ENCODE measurements around the gene ACBD3. TPM values are rescaled to one million over a fixed set of nuclear protein-coding genes. Genes with fewer than 3 reads are reported as not detected.

ACBD3 gene
- polyA plus RNA-seq, 4 donors = 16.1 to 42.4 (median 23.4) TPM

DNA sequence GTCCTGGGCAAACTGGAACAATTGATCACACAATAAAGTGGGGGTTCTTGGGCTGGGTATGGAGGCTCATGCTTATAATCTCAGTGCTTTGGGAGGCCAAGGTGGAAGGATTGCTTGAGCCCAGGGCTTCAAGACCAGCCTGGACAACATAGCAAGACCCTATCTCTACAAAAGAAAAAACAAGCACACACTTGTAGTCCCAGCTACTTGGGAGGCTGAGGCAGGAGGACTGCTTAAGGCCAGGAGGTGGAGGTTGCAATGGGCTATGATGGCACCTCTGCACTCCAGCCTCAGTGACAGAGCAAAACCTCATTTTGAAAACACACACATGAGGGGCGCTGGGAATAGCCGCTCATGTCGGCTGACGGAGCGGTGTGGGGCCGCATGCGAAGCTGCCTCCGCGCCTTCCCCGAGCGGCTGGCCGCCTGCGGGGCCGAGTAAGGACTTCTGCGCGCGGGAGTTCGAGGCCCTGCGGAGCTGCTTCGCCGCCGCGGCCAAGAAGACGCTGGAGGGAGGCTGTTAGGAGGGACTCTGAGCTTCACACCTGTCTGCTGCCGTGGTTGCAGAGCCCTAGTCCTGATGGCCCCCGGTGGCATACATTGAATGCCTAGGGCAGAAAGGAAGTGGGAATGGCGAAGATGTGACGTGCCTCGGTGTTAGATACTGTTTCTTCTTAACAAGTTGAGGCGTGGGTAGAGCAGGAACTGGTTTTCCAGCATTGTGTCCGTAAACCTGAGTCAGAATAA is 59.5 kb downstream of the ACBD3 start:
- FAIRE-seq (no peak), DNase-seq (no peak)
- Histone ChIP-seq H3K27ac (ENCODE audit: low read depth in 1 of 3, low read length in 2 of 3) (peak overlapping the region; percentile 74 to 87 (median 79)), H3K4me1 (ENCODE audit: control insufficient read depth in 3 of 3, insufficient read depth in 2 of 3, low read depth in 1 of 3, low read length in 2 of 3) (peaks cover 0 to 43% (median 8%) of the 10 kb centered on the region in 3 donors), H3K9me3 (ENCODE audit: control insufficient read depth in 2 of 2, insufficient read depth in 1 of 2, low read depth in 1 of 2, low read length in 1 of 2) (peaks cover 0 to 8% of the 10 kb centered on the region in 2 donors), H3K27me3 (ENCODE audit: control insufficient read depth in 3 of 3, insufficient read depth in 3 of 3, low read length in 3 of 3) (no peaks in the 10 kb centered on the region), H3K4me3 (ENCODE audit: low read depth in 1 of 3, low read length in 3 of 3) (no peak overlapping the region), H3K36me3 (ENCODE audit: control insufficient read depth in 3 of 3, insufficient read depth in 2 of 3, low read depth in 1 of 3, low read length in 3 of 3) (peaks cover 0 to 2% (median 0%) of the 10 kb centered on the region in 3 donors)
- whole genome bisulfite sequencing, 3 donors = 38 to 52% (median 42%) methylated on average over 31 of the region's 31 CpGs

DNA sequence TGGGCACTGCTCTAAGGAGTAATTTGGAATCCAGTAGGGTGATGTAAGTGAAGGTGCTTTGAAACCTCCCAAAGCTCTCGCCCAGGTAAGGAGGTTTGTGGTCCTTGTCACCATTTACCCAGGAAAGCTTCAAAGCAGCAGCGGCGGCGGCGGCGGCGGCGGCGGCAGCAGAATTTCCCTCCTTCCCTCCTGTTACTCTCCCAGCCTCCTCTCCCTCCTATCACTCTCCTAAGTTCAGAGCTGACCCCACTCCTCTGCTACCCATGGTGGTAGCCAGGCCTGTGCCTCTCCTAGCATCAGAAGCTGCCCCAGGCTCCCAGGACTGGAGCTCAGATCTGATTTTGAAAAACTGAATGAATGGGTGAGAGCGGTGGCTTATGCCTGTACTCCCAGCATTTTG is 60.7 kb downstream of the ACBD3 start:
- no peaks in the 10 kb centered on the region for H3K27me3 ChIP-seq (ENCODE audit: control insufficient read depth in 3 of 3, insufficient read depth in 3 of 3, low read length in 3 of 3)
- FAIRE-seq (no peak), DNase-seq (no peak)
- WGBS, 3 donors = 97 to 98% (median 97%) methylated on average over 7 to 10 of the region's 10 CpGs
- H3K9me3 ChIP-seq (ENCODE audit: control insufficient read depth in 2 of 2, insufficient read depth in 1 of 2, low read depth in 1 of 2, low read length in 1 of 2) = peaks cover 0 to 8% of the 10 kb centered on the region in 2 donors
- H3K4me1 ChIP-seq (ENCODE audit: control insufficient read depth in 3 of 3, insufficient read depth in 2 of 3, low read depth in 1 of 3, low read length in 2 of 3) = peaks cover 0 to 47% (median 8%) of the 10 kb centered on the region in 3 donors
- peaks cover 0 to 2% (median 0%) of the 10 kb centered on the region in 3 donors for H3K36me3 ChIP-seq (ENCODE audit: control insufficient read depth in 3 of 3, insufficient read depth in 2 of 3, low read depth in 1 of 3, low read length in 3 of 3)
- H3K4me3 ChIP-seq (ENCODE audit: low read depth in 1 of 3, low read length in 3 of 3) = no peak overlapping the region
- H3K27ac ChIP-seq (ENCODE audit: low read depth in 1 of 3, low read length in 2 of 3) = no peak overlapping the region

DNA sequence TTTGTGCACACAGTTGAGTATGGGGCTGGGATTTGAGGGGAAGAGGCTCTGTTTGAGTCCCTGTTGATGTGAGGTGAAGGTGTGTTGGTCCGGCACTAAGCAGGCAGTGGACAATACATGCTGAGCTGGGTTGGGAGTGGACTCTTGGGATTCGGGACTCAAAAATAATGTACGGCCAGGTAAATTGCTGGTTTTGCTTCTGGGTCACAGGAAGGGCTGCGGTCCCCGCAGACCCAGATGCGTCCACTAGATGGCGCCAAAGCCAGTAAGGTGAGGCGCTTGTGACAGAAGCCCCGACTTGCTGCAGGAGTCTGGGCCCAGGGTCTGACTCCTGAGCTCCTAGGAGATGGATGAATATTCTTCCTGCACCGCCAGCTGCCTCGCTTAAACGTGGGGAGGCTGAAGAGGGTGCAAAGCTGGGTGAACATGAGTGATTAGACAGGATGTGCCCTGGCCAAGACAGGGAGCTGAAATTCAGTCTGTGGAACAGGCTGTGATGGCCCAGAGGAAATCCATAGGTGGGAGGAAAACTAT is 61.4 kb downstream of the ACBD3 start:
- WGBS, 3 donors = 1 to 2% (median 2%) methylated on average over 12 of the region's 12 CpGs
- FAIRE-seq = no peak
- DNase-seq = peak; percentile 87 to 94
- H3K9me3 ChIP-seq (ENCODE audit: control insufficient read depth in 2 of 2, insufficient read depth in 1 of 2, low read depth in 1 of 2, low read length in 1 of 2) = peaks cover 0 to 8% of the 10 kb centered on the region in 2 donors
- no peaks in the 10 kb centered on the region for H3K27me3 ChIP-seq (ENCODE audit: control insufficient read depth in 3 of 3, insufficient read depth in 3 of 3, low read length in 3 of 3)
- no peak overlapping the region for H3K4me3 ChIP-seq (ENCODE audit: low read depth in 1 of 3, low read length in 3 of 3)
- H3K36me3 ChIP-seq (ENCODE audit: control insufficient read depth in 3 of 3, insufficient read depth in 2 of 3, low read depth in 1 of 3, low read length in 3 of 3) = peaks cover 0 to 2% (median 0%) of the 10 kb centered on the region in 3 donors
- H3K27ac ChIP-seq (ENCODE audit: low read depth in 1 of 3, low read length in 2 of 3) = peak overlapping the region in 1 of 3 donors; percentile 29
- H3K4me1 ChIP-seq (ENCODE audit: control insufficient read depth in 3 of 3, insufficient read depth in 2 of 3, low read depth in 1 of 3, low read length in 2 of 3) = peaks cover 0 to 47% (median 8%) of the 10 kb centered on the region in 3 donors

DNA sequence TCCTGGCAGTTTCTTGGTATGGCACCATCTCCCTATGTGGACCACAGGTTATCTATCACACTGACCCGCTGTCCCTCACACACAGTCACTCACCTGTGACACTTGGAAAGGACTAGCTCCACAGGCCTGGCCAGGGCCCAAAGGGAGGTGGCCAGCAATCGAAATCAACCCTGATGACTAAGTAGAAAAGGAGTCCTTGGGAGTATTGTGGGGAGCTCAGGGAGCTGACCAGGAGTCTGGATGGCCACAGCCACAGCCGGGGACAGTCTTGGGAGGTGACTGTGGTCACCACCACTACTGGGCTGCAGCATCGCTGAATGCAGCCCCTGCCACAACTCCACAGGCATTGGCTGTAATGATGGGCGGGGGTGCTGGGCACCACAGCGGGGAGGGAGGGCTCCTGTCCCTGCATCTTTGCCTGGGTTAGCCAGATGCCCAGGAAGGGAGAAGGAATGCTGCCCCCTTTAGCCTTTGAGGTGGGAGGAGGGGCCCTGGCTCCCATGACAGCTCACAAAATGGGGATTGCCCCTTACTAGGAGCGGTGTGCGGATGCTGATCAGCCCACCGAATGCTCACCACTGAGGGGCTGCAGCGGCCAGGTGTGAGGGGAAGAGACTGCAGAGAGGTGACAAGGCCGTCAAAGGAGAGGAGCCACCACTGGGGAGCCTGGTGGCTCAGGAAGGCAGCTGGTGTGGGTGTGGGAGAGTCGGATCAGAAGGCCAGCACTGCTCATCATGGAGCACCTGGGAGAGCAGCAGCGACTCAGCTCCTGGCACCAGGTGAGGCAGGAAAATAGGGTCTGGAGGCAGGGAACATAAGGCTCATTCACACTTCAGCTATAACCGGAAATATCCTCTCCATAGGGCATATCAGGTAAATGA is 62.7 kb downstream of the ACBD3 start:
- H3K27me3 ChIP-seq (ENCODE audit: control insufficient read depth in 3 of 3, insufficient read depth in 3 of 3, low read length in 3 of 3) = no peaks in the 10 kb centered on the region
- H3K4me1 ChIP-seq (ENCODE audit: control insufficient read depth in 3 of 3, insufficient read depth in 2 of 3, low read depth in 1 of 3, low read length in 2 of 3) = peaks cover 0 to 46% (median 8%) of the 10 kb centered on the region in 3 donors
- peak in 1 of 2 donors; percentile 81 for DNase-seq
- H3K4me3 ChIP-seq (ENCODE audit: low read depth in 1 of 3, low read length in 3 of 3) = no peak overlapping the region
- H3K9me3 ChIP-seq (ENCODE audit: control insufficient read depth in 2 of 2, insufficient read depth in 1 of 2, low read depth in 1 of 2, low read length in 1 of 2) = peaks cover 0 to 1% of the 10 kb centered on the region in 2 donors
- H3K27ac ChIP-seq (ENCODE audit: low read depth in 1 of 3, low read length in 2 of 3) = peak overlapping the region in 2 of 3 donors; percentile 95 to 98
- peaks cover 0 to 2% (median 0%) of the 10 kb centered on the region in 3 donors for H3K36me3 ChIP-seq (ENCODE audit: control insufficient read depth in 3 of 3, insufficient read depth in 2 of 3, low read depth in 1 of 3, low read length in 3 of 3)
- no peak for FAIRE-seq
- 63 to 81% (median 75%) methylated on average over 14 of the region's 14 CpGs for WGBS, 3 donors

DNA sequence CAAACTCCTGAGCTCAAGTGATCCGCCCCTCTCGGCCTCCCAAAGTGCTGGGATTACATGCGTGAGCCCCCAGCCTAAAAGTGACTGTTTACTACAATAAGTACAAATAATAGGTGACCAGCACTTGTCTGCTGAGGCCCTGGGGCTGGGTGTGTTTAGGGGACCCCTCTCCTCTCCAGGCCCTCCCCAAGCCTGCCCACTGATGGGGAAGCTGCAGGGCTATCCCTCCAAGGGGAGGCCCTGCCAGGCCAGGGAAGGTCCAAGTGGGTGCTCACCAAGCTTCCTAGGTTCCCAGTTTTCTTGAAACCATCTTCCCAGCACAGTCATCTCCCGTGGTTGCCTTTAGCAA is 63.4 kb downstream of the ACBD3 start:
- no peaks in the 10 kb centered on the region for H3K27me3 ChIP-seq (ENCODE audit: control insufficient read depth in 3 of 3, insufficient read depth in 3 of 3, low read length in 3 of 3)
- 42 to 77% (median 49%) methylated on average over 4 of the region's 4 CpGs for WGBS, 3 donors
- H3K9me3 ChIP-seq (ENCODE audit: control insufficient read depth in 2 of 2, insufficient read depth in 1 of 2, low read depth in 1 of 2, low read length in 1 of 2) = no peaks in the 10 kb centered on the region
- H3K4me1 ChIP-seq (ENCODE audit: control insufficient read depth in 3 of 3, insufficient read depth in 2 of 3, low read depth in 1 of 3, low read length in 2 of 3) = peaks cover 0 to 40% (median 4%) of the 10 kb centered on the region in 3 donors
- H3K27ac ChIP-seq (ENCODE audit: low read depth in 1 of 3, low read length in 2 of 3) = peak overlapping the region; percentile 86 to 98 (median 95)
- H3K4me3 ChIP-seq (ENCODE audit: low read depth in 1 of 3, low read length in 3 of 3) = no peak overlapping the region
- DNase-seq (no peak), FAIRE-seq (no peak)
- H3K36me3 ChIP-seq (ENCODE audit: control insufficient read depth in 3 of 3, insufficient read depth in 2 of 3, low read depth in 1 of 3, low read length in 3 of 3) = no peaks in the 10 kb centered on the region

DNA sequence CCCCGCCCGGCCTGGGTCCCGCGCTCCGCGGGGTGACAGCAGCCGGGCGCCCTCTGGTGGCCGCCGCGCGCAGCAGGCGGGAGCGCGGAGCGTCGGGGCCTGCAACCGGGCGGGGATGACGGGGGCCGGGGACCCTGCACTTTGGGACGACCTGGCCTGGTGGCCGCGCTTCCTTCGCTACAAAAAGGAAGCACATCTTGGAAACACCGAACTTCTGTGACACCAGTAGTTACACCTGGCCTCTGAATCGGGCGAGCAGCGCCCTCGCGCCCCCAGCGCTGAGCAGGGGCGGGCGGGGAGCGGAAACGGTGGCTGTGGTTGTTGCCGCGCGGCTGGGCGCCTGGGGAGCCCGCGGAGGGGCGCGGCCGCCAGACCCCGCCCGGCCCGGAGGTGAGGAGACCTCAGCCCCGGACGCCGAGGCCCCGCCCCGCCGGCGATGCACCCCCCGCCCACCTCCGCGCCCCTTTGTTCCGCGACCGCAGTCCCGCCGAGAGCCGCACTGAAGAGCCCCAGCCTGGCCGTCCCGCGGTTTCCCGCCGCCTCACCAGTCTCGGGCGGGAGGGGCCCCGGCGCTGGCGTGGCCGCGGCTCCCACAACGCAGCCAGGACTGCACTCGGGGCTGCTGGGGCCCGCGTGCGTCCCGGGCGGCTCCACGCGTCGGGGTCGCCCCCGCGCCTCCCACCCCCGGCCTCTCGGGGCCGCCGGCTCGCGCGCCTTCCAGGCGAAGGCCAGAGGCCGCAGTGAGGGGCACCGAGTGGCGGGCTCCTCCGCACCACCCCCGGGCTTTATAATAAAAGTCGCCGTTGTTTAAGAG is 64.7 kb downstream of the ACBD3 start:
- H3K4me1 ChIP-seq (ENCODE audit: control insufficient read depth in 3 of 3, insufficient read depth in 2 of 3, low read depth in 1 of 3, low read length in 2 of 3) = peaks cover 0 to 28% (median 4%) of the 10 kb centered on the region in 3 donors
- no peaks in the 10 kb centered on the region for H3K27me3 ChIP-seq (ENCODE audit: control insufficient read depth in 3 of 3, insufficient read depth in 3 of 3, low read length in 3 of 3)
- DNase-seq (peak; percentile 64 to 91), FAIRE-seq (no peak)
- peak overlapping the region; percentile 86 to 98 (median 95) for H3K27ac ChIP-seq (ENCODE audit: low read depth in 1 of 3, low read length in 2 of 3)
- WGBS, 3 donors = 0 to 1% (median 0%) methylated on average over 62 to 104 of the region's 104 CpGs
- H3K9me3 ChIP-seq (ENCODE audit: control insufficient read depth in 2 of 2, insufficient read depth in 1 of 2, low read depth in 1 of 2, low read length in 1 of 2) = no peaks in the 10 kb centered on the region
- no peaks in the 10 kb centered on the region for H3K36me3 ChIP-seq (ENCODE audit: control insufficient read depth in 3 of 3, insufficient read depth in 2 of 3, low read depth in 1 of 3, low read length in 3 of 3)
- H3K4me3 ChIP-seq (ENCODE audit: low read depth in 1 of 3, low read length in 3 of 3) = peak overlapping the region; percentile 62 to 72 (median 63)

DNA sequence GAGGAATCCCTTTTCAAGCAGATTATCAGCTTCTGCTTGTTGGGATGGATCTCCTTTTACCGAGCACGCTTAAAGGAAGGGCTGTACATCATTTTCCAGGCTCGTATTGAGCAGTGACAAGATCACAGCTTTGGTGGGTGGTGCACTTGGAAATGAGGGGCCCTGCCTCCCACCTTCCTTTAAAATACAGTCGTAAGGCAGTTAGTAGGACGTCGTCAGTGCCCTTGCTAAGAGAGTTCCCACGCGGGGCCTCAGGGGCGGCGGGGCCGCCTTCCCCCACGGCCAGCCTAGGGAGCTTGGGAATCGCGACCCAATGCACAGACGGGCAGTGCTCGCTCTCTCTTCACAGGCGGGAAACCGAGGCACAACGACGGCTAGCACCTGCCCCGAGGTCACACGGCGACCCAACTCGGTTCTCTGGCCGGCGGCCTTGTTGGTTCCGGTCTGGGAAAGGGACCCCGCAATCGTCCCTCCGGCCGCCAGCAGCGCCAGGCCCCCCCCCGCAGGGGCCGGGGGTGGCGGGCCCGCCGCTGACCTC is 65.4 kb downstream of the ACBD3 start:
- Histone ChIP-seq H3K9me3 (ENCODE audit: control insufficient read depth in 2 of 2, insufficient read depth in 1 of 2, low read depth in 1 of 2, low read length in 1 of 2) (no peaks in the 10 kb centered on the region), H3K4me3 (ENCODE audit: low read depth in 1 of 3, low read length in 3 of 3) (peak overlapping the region; percentile 31 to 72 (median 63)), H3K27ac (ENCODE audit: low read depth in 1 of 3, low read length in 2 of 3) (peak overlapping the region in 2 of 3 donors; percentile 52 to 98), H3K36me3 (ENCODE audit: control insufficient read depth in 3 of 3, insufficient read depth in 2 of 3, low read depth in 1 of 3, low read length in 3 of 3) (no peaks in the 10 kb centered on the region), H3K27me3 (ENCODE audit: control insufficient read depth in 3 of 3, insufficient read depth in 3 of 3, low read length in 3 of 3) (no peaks in the 10 kb centered on the region), H3K4me1 (ENCODE audit: control insufficient read depth in 3 of 3, insufficient read depth in 2 of 3, low read depth in 1 of 3, low read length in 2 of 3) (peaks cover 0 to 27% (median 4%) of the 10 kb centered on the region in 3 donors)
- DNase-seq = no peak
- FAIRE-seq = no peak
- WGBS, 3 donors = 9 to 11% (median 11%) methylated on average over 30 to 37 of the region's 37 CpGs

Measured in small intestine (tissue), 7 donors.